Psoas muscle (tissue), 8 donors: ENCODE data around the gene FOXP1. TPM values are rescaled to one million over a fixed set of nuclear protein-coding genes. Genes with fewer than 3 reads are reported as not detected.

Source experiments
- ATAC-seq, 4 donors: fragments of 200-7000 bp; cut with Tn5 transposase; one replicate each; pipeline ENCODE4 v1.9.1; 2020; ENCODE audit warnings: moderate library complexity in 3 of 4, mild to moderate bottlenecking in 2 of 4
- DNase-seq, 2 donors: peaks; one replicate each; pipeline ENCODE4 v3.0.0-alpha.2; 2020
- H3K27ac ChIP-seq: fragments of 200-600 bp; one replicate; pipeline ENCODE4 v1.8.0; 2022
- H3K27me3 ChIP-seq, 3 donors: fragments of 200-600 bp in 1 of 3; one replicate each; pipeline versions ENCODE4 v1.6.1 to v1.8.0; 2013 to 2022; ENCODE audit warnings: low read length in 2 of 3, mild to moderate bottlenecking in 2 of 3, moderate library complexity in 1 of 3; ENCODE audit not compliant: insufficient read depth in 3 of 3
- H3K36me3 ChIP-seq, 2 donors: fragments of 200-600 bp in 1 of 2; one replicate each; pipeline versions ENCODE4 v1.6.1 to v1.8.0; 2013 to 2022; ENCODE audit warnings: low read depth in 1 of 2, mild to moderate bottlenecking in 1 of 2, moderate library complexity in 1 of 2; ENCODE audit not compliant: insufficient read depth in 1 of 2
- H3K4me1 ChIP-seq: fragments of 200-600 bp; one replicate; pipeline ENCODE4 v1.8.0; 2022
- H3K4me3 ChIP-seq: fragments of 200-600 bp; one replicate; pipeline ENCODE4 v1.8.0; 2022; ENCODE audit warnings: mild to moderate bottlenecking
- H3K9me3 ChIP-seq: fragments of 200-600 bp; one replicate; pipeline ENCODE4 v1.8.0; 2022
- WGBS, 3 donors: extraction: QIAGEN DNeasy Blood & Tissue Kit; methylation state at CpG; one replicate each; pipeline versions ENCODE4 v1.1.6 to v1.1.7; 2013; 5-methylcytosine and 5-hydroxymethylcytosine counted together
- intact Hi-C, 2 donors: fragments of 100-400 bp; cut with DNase I; formaldehyde crosslinking; loops; one replicate each; pipeline versions ENCODE4 v1.11.0 to v1.14.2; 2022
- polyA plus RNA-seq, 3 donors: library from polyadenylated mRNA; stranded (reverse); fragments of 200-250 nt; gene quantifications; one replicate each; pipeline ENCODE4 v1.2.3, GENCODE V29; 2013
- total RNA-seq, 4 donors: library from RNA; stranded (reverse); fragmentation: NEBNext Ultra II Directional in 2 of 4; extraction: Animal tissue kit (Norgen Biotek cat#: 25700) in 2 of 4; gene quantifications; one replicate each; pipeline versions ENCODE4 v1.2.1 to v1.2.4, GENCODE V29; 2021 to 2023
- TF ChIP-seq, protein P1 (sequence below): fragments of 200-600 bp; IDR thresholded peaks from one replicate; pipeline ENCODE4 v1.8.0; 2022; ENCODE audit warnings: antibody characterized with exemption
- donor health status: healthy with polysubstance abuse.
- donor health status: DM: no; HTN: no; CAD: no; lungs with moderate emphysema.
- donor health status: Bipolar disorder and iron deficiency.
- donor health status: healthy.
- donor health status: DM: yes; HTN: yes; CAD: no.
- donor health status: DM: no; HTN: no; CAD: no.
- donor health status: DM: no; HTN: no; CAD: no.
- donor health status: DM: yes; HTN: yes; CAD: no.

The FOXP1 gene
- total and polyA plus RNA-seq, 7 donors: 2.6 to 26.4 (median 15.4) TPM

DNA sequence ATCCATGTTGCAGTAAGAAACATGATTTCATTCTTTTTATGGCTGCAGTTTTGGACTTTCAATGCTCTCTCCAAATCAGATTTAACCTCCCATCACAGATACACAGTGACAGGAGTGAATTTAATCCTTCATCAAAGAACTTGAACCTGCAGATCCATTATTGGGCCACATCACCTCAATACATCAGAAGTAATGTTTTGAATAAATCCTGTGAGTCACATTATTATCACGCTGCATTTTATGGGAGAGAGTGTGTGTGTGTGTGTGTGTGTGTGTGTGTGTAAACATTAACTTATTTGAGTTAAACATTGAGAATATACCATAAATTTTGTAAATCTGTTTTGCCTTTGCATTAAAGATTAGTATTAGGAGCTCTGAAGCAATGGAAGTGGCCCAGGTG lies 316.7 kb downstream of the FOXP1 start:
- Histone ChIP-seq H3K4me1 (no peaks in the 10 kb centered on the region), H3K27me3 (no peaks in the 10 kb centered on the region), H3K27ac (no peak overlapping the region), H3K36me3 (no peaks in the 10 kb centered on the region), H3K9me3 (no peaks in the 10 kb centered on the region), H3K4me3 (no peak overlapping the region)
- WGBS, 3 donors: 91 to 98% (median 93%) methylated on average over 1 of the region's 1 CpG
- intact Hi-C loops: no loop called here
- TF ChIP-seq, protein P1, sequence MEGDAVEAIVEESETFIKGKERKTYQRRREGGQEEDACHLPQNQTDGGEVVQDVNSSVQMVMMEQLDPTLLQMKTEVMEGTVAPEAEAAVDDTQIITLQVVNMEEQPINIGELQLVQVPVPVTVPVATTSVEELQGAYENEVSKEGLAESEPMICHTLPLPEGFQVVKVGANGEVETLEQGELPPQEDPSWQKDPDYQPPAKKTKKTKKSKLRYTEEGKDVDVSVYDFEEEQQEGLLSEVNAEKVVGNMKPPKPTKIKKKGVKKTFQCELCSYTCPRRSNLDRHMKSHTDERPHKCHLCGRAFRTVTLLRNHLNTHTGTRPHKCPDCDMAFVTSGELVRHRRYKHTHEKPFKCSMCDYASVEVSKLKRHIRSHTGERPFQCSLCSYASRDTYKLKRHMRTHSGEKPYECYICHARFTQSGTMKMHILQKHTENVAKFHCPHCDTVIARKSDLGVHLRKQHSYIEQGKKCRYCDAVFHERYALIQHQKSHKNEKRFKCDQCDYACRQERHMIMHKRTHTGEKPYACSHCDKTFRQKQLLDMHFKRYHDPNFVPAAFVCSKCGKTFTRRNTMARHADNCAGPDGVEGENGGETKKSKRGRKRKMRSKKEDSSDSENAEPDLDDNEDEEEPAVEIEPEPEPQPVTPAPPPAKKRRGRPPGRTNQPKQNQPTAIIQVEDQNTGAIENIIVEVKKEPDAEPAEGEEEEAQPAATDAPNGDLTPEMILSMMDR: no peak
- no peak for ATAC-seq
- no peak for DNase-seq

DNA sequence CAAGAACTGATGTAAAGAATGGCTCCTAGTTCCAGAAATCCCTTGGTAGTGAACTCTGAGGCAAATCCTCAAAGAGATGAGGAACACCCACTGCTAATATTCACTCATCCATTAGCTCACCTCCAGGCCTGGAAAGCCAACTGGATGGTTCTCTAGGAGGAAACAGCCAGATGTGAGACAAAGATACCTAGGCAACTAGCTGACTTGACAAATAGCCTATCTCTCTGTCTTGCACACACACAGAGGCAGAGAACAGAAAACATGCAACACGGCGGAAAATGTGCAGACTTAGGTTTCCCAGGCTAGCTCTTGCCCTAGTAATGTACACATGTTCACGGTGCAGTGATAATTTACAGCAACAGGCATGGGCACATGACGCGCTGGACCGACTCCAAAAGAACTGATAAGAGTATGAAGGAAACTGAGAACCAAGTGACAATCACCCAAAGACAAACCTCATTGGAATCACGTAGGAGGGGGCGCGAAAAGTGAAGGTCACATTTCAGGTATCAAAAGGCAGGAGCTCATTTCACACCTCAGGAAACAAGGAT lies 318.1 kb downstream of the FOXP1 start:
- no peak overlapping the region for H3K27ac ChIP-seq
- H3K4me3 ChIP-seq: no peak overlapping the region
- intact Hi-C loops: no loop called here
- H3K4me1 ChIP-seq: no peaks in the 10 kb centered on the region
- no peaks in the 10 kb centered on the region for H3K36me3 ChIP-seq
- H3K27me3 ChIP-seq: no peaks in the 10 kb centered on the region
- DNase-seq (no peak), ATAC-seq (no peak)
- 91 to 93% (median 93%) methylated on average over 9 of the region's 9 CpGs for WGBS, 3 donors
- TF ChIP-seq, protein P1: no peak
- no peaks in the 10 kb centered on the region for H3K9me3 ChIP-seq

DNA sequence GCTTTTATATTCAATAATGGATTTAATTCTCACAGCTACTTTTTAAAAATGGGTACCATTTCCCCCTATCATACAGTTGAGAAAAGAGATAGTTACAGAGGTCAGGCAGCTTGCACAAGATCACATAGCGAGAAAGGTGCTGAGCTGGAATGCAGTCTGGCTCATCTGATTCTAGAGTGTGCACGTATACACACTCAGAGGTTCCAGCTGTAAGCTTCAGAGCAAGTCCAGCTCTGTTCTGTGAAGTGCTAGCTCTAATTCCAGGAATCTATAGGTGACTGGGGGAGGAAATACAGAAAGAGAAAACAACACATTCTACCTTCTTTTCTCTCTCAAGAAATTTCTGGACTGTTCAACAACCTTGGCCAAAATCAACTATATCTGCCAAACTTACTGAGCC lies 318.7 kb downstream of the FOXP1 start:
- TF ChIP-seq, protein P1: no peak
- H3K27me3 ChIP-seq: no peaks in the 10 kb centered on the region
- H3K4me3 ChIP-seq: no peak overlapping the region
- H3K4me1 ChIP-seq: no peaks in the 10 kb centered on the region
- H3K27ac ChIP-seq: no peak overlapping the region
- H3K9me3 ChIP-seq: no peaks in the 10 kb centered on the region
- WGBS, 3 donors: 67 to 94% (median 83%) methylated on average over 2 of the region's 2 CpGs
- H3K36me3 ChIP-seq: no peaks in the 10 kb centered on the region
- intact Hi-C loops: no loop called here
- DNase-seq: no peak
- no peak for ATAC-seq

DNA sequence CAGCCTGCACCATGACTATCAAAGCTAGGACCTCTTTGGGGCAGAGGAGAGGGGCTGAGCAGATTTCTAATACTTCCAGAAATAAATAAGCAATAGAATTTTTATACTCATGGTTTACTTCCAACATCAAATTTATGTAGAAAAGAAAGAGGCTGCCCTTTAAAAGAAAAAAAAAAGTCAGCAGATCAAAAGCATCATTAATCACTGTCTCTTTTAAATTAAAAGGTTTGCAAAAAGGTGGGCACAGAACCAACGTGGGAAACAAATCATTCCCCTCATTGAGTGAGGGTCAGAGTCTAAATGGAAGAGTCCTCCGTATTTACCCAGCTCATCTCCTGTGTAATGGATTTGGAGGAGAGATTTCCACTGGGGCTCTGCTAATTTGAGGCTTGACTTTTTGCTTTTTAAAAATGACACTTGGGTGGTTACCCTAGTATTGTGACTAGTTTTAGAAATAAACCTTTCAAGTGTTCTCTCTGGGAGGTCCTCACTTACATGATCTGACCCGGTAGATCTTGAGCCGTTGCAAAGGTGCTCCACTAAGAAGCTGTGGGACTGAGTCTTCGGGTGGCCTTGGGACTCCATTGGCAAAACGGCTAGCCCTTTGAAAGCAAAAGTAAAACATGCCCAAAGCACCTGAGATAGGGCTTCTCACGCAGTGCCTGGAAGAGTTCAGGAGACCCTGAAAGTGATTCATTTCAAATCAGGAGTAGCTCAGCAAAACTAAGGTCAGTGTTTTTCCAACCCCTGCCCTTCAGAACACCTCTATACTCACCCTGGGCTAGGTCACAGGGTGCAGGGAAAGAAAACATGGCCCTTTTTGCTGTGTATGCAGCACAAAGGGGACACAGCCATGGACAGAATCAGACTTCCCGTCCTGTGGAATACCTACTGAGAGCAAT lies 320.9 kb downstream of the FOXP1 start:
- no peak overlapping the region for H3K27ac ChIP-seq
- no peaks in the 10 kb centered on the region for H3K9me3 ChIP-seq
- WGBS, 3 donors: 76 to 83% (median 79%) methylated on average over 8 of the region's 8 CpGs
- ATAC-seq: no peak
- H3K4me1 ChIP-seq: no peaks in the 10 kb centered on the region
- TF ChIP-seq, protein P1: no peak
- H3K27me3 ChIP-seq: no peaks in the 10 kb centered on the region
- H3K36me3 ChIP-seq: no peaks in the 10 kb centered on the region
- no peak overlapping the region for H3K4me3 ChIP-seq
- intact Hi-C loops: no loop called here
- DNase-seq: no peak
